ENCODE data around the gene SCARF2.
"Not testable (repeated sequence)": the region's sequence is repeated elsewhere in the genome, so short reads cannot be mapped to it uniquely, and the experiment has no call there.

The SCARF2 gene

DNA sequence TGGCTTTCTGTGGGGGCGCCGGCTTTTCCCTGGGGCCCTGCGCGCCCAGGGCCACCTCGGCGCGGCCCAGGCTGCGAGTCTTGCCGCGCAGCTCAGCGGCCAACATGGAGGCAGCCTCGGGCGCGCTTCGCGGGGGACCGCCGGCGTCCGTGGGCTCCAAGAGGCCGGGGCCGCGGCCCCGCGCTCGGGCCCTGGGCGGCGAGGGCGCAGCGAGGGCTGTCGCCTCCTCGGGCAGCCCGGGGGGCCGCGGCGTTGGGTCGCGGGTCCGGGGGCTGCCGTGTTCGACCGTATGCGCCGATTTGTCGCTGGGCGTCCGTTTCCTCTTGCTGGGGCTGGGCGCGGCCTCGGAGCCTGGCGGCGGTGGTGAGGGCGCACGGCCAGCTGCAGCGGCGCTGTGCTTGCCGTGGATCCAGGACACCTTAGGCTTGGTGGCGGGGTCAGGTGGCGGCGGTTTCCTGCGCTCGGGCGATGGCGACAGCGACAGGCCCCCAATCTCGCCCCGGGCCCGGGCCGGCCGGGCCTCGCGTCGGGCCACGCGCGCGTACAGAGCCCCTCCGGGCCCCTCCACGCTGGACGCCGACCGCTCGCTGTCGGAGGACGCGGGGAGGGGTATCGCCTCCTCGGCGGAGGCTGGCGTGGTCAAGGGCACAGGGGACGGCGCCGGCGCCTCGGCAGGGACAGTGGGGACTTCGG lies 11.9 kb downstream of the SCARF2 start:
- DNase-seq, result no peak

DNA sequence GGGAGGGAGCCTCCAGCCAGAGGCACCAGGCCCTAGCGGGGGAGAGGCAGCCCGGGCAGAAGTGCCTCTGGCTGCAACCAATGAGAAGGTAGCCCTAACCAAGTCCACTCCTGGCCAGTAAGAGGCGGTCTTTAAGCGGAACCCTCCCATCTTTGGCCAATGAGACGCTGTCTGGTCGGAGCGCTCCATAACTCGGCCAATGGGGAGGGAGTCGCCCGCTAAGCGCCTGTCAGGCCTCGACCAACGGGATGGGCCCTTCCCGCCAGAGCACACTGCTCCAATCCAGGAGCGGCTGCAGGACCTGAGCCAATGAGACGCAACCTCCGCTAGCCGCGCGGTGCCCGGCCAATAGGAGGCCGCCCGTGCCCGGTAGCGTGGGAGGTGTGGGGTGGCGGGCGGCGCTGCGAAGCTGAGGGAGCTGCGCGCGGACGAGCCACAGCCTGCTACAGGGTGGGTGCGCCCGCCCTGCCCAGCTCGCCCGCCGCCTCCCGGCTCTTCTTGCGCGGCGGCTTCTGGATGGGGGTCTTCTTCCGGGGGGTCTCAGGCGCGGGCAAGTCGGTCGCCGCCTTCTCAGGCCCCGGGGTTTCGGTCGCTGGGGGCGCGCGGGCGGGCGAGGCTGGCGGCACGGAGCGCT lies 12.6 kb downstream of the SCARF2 start:
- no peak for DNase-seq

DNA sequence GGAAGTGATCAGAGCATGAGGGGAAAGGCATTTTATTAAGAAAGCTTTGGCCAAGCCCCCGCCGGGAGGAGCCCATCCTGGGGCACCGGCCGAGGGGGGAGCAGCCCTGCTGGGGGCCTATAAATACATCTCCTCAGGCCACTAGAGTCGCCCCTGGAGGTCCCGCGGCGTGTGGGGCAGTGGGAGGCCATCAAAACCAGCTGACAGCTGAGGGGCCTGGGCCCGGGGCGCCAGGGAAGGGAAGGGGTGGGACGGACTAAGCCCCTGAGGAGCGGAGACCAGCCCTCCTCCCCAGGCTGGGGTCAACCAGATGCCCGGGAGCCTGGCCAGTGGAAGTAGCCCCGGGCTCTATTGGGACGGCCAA lies 13.1 kb downstream of the SCARF2 start:
- no peak for DNase-seq

DNA sequence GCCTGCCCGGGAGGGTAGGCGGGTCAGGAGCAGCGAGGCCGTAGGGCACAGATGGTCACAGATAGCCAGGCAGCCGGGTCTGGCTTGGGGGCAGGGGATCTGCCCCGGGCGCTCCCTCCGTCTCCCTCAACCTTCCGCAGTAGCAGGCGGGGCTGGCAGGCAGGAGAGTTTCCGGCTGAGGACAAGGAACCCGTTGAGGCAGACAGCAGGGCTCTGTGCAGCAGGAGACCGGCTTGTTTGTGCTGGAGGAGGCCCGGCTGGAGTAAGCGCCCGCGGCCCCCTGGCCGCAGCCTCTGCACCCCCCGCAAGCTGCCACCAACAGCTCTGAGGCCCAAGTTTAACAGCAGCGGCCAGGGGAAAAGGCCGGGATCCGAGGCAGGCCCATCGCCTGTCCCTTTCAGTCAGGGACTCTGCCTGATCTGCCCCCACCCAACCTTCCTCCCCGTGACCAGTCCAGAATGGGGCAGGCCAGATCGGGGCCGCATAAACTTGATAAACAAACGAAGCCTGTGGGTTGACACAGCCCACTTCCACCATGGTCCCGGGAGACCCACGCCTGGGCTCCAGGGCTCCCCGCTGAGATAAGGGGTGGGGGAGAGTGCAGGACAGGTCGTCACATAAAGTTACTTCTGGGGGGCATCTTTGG lies 13.6 kb downstream of the SCARF2 start:
- DNase-seq, result no peak

DNA sequence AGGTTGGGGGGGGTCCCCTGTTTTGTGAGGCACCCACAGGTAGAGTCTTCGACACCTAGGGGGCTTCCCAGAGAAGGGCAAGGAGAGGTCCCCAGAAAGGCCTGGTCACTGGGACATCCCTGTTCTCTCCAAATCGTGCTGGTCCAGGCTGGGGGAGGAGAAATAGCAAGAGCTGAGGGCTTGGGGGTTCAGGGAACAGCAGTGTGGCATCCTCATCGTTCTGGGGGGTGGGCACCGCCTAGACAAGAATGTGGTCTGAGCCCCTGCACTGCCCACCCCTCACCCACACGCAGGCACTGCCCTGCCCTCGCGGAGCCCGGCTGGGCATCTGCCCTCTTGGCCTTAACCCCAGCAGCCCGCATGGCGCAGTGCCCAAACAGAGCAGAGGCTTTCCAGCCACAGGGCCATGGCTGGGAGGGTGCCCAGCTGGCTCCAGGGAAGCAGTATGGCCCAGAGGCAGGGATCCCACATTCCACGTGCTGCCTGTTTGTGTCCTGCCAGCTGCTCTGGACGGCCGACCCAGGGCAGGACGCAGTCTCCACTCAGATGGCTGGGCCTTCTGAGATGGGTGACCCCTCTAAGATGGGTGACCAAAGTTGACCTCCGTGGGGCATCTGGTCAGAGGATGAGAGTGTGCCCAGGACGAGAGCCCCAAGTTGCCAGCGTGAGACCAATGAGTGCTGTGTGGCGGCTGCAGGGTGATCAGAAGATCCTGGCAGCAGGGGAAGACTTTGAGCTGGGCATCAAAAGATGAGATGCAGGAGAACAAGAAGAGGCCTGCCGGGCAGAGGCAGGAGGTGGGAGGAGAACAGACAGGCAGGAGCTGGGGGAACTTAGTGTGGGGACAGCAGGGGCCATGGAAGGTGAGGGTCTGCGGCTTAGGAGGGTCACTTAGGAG lies 14.4 kb downstream of the SCARF2 start:
- DNase-seq, result no peak

DNA sequence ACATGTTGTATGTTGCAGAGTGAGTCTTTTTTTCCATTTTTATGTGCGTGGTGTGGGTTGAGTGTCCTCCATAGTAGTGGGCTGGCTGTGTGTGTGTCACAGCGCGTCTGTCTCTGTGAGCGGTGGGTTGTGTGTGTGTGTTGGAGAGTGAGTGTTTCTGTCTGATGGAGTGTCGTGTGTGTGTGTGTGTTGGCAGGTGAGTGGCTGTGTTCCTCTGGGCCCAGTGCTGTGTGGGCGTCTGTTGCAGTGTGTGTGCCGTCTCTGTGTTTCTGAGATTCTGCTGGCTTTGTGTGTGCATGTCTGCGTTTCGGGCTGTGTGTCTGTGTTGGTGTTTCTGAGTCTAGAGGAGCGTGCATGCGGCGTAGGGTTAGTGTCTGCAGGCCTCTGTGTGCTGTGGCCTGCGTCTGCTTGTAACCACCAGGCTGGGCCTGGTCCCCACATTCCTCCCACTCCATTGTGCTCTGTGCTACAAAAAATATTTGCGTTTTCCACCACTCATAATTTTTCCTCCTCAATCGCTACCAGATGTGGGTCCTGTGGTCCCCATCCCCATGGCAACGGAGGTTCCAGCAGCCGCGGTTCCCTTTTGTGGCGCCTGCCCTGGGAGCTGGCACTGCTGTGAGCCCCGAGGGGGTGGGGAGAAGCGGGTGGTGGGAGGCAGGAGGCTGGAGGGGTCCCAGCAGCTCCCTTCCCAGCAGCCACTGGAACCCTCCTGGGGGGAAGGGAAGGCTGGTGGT lies 15.2 kb downstream of the SCARF2 start:
- no peak for DNase-seq

DNA sequence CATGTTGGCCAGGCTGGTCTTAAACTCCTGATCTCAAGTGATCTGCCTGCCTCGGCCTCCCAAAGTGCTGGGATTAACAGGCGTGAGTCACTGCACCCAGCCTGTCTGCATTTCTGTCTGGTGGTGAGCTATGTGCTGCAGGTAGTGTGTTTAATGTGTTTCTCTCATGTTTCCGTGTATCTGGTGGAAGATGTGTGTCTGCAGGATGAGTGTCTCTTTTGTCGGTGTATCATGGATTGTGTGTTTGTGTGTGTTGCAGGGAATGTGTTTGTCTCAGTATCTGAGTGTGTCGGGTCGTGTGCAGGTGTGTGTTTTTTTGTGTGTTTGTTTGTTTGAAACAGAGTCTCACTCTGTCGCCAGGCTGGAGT lies 16.1 kb downstream of the SCARF2 start:
- no peak for DNase-seq

DNA sequence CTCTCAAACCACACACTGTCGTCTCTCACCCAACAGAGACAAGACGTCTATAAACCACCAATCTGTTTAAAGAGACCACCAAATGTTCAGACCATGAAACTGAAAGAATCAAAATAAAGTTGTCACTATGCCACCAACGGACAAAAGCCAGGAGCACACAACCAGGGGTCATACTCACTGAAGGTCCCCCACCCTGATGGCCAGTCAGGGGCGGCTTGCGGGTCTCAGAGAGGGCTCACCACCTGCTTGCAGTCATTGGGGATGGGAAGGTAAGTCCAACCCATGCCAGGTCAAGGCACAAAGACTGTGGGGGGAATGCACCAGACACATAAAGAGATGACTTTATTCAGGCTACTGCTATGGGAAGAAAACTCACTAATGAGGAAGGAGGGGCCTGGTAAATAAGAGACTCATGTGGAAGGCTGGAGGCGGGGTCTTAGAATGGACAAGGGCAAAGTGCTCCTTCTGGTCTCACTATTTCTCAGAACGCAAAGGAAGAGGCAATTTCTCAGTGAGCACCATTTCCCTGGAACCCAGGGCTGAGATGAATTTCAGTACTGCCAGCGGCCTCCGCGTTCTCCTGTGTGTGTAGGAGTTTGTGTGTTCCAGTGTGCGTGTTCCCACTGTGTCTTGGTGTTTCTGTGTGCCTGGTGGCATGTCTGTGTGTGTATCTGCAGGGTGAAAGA lies 17.3 kb downstream of the SCARF2 start:
- no peak for DNase-seq

DNA sequence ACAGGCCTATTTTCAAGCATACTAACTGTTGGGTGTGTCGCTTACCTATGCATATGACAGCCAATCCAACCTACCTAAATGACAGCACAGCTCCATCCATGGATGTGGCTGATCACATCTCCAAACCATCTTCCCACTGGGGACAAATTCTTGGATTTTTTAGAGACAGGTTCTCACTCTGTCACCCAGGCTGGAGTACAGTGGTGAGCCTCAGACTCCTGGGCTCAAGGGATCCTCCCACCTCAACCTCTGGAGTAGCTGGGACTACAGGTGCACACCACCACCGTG lies 18.0 kb downstream of the SCARF2 start:
- no peak for DNase-seq

DNA sequence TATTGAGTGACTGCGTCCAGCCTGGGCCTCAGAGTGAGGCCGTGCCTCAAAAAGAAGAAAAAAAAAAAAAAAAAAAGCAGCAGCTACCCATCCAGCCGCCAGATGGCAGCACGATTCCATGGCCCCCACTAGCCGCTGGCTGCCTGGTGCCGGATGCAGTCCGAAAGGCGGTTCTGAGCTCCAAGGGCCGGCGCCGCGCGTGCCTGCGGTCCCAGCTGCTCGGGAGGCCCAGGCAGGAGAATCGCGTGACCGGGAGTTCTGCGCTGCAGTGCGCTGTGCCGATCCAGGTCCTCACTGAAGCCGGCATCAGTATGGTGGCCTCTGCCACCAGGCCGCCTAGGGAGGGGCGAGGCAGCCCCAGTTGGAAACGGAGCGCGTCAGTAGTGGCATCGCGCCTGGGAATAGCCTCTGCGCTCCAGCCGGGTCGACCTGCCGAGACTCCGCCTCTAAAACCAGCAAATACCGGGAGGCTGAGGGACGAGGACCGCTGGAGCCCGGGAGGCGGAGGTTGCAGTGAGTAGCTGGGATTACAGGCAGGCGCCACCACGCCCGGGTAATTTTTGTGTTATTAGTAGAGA lies 19.3 kb downstream of the SCARF2 start:
- DNase-seq, result no peak

DNA sequence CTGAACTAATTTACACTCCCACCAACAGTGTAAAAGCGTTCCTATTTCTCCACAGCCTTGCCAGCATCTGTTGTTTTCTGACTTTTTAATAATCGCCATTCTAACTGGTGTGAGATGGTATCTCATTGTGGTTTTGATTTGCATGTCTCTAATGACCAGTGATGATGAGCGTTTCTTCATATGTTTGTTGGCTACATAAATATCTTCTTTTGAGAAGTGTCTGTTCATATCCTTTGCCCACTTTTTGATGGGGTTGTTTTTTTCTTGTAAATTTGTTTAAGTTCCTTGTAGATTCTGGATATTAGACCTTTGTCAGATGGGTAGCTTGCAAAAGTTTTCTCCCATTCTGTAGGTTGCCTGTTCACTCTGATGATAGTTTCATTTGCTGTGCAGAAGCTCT lies 21.9 kb downstream of the SCARF2 start:
- not testable (repeated sequence) for DNase-seq

DNA sequence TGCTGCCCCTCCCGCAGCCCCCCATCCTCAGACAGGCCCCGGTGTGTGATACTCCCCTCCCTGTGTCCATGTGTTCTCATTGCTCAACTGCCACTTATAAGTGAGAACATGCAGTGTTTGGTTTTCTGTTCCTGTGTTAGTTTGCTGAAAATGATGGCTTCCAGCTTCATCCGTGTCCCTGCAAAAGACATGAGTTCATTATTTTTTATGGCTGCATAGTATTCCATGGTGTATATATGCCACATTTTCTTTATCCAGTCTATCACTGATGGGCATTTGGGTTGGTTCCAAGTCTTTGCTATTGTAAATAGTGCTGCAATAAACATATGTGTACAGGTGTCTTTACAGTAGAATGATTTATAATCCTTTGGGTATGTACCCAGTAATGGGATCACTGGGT lies 22.4 kb downstream of the SCARF2 start:
- DNase-seq, result not testable (repeated sequence)

DNA sequence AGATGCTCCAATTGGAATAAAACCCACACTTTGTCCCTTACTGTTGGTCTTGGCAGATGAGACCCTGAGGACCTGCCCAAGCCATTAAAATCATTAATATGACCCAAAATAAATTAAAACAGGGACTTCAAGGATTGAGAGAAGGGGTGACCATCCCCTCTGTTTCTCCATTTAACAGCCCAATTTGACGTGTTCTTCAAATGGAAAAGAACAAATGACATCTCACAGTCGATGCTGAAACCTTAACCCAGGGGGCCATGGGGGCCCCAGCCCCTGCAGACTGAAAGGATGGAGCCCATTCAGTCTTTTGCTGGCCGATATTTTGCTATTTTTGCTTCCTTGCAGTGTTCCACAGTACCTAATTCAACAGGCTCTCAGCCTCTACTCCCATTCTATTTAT lies 23.2 kb downstream of the SCARF2 start:
- DNase-seq, result no peak

DNA sequence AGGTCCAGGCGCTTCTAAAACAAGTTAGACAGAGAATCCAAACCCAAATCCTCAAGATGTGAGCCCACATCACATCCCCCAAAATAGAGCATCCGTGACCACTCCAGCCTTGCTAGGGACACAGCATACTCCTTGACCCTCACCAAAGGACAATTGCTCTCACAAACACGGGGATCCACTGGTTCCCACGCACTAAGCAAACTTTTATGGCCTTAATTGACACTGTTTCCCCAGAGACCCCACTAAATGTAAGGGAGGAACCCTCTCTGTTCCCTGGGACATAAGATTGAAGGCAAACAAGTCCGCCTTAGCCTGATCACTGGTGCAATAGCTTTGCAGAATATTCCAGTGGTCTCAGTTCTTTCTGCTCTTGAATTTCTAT lies 23.6 kb downstream of the SCARF2 start:
- no peak for DNase-seq

DNA sequence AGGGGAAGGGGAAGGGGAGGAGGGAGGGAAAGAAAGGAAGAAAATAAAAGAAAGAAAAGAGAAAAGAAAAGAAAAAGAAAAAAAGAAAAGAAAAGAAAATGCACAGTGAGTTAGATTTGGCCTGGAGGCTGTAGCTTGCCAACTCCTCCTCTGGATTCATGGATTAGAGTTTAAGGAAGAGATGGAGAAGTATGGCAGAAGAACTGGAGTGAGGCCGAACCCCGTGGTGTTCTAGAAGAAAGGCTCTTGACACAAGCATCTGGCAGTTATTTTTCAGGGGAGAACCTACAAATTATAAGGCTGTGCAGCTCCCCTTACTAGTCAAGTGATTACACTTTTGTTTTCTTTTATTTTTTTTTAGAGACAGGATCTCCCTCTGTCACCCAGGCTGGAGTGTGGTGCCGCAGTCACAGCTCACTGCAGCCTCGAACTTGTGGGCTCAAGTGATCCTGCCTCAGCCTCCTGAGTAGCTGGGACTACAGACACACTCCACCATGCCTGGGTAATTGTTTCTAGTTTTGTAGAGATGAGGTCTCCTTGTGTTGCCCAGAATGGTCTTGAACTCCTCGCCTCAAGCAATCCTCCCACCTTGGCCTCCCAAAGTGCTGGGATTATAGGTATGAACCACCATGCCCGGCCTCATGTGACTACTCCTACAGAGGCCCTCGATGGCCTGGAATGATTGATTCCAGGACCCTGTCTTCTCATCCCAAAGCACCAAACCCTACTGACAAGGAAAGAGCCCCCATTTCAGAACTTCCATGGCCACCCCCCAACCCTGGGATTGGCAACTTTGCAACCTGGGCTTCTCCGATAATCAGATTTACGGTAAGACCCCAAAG lies 24.2 kb downstream of the SCARF2 start:
- no peak for DNase-seq

DNA sequence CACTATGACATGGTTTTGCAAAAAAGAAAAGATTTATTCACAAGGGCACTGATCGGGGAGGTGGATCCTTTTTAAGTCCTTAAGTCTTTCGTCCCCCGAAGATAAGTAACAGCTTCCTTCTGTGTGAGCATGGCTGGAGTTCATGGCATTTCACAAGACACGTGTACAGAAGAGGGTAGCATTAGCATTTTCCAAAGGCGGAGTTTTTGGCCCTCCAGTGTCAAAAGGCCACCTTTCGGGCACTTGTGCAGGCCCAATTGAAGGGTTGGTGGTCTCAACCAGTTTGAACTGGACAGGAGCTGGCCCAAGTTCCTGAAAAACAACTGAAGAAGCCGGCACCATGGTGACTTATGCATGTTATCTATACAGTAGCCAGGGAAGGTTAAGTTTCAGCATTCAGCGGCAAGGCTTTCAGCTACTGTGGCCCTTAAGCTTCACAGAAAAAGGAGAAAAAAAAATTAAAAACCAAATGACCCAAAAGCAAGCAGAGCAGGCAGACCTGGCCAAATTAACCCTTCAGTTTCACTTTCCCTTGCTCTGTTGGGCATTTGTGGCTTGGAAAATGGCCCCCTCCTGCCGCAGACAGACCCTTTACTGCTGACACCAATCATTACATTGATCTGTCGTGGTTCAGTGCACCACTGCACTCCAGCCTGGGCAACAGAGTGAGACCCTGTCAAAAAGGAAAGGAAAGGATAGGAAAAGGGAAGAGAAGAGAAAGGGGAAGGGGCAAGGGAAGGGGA lies 25.0 kb downstream of the SCARF2 start:
- no peak for DNase-seq

DNA sequence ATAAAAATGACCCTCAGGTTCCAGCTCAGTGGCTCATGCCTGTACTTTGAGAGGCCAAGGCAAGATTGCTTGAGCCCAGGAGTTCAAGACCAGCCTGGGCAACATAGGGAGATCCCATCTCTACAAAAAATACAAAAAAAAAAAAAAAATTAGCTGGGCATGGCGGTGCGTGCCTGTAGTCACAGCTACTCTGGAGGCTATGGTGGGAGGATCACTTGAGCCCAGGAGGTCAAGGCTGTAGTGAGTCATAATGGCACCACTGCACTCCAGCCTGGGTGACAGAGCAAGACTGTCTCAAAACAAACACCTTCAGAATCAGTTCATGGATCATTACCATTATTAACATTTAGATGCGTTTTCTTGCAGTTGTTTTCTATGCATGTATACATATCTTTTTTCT lies 28.2 kb downstream of the SCARF2 start:
- DNase-seq, result not testable (repeated sequence)

DNA sequence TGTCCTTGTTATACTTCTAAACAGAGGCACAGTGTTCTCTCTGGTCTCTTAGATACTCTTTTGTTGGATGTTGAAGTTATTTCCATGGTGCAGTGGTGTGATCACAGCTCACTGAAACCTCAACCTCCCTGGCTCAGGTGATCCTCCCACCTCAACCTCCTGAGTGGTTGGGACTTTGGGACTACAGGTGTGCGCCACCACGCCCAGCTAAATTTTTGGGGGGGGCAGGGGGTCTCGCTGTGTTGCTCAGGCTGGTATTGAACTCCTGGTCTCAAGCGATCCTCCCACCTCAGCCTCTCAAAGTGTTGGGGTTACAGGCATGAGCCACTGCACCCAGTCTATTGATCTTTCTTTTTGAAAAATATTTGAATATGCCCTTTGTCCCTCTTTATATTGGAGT lies 28.7 kb downstream of the SCARF2 start:
- no peak for DNase-seq

DNA sequence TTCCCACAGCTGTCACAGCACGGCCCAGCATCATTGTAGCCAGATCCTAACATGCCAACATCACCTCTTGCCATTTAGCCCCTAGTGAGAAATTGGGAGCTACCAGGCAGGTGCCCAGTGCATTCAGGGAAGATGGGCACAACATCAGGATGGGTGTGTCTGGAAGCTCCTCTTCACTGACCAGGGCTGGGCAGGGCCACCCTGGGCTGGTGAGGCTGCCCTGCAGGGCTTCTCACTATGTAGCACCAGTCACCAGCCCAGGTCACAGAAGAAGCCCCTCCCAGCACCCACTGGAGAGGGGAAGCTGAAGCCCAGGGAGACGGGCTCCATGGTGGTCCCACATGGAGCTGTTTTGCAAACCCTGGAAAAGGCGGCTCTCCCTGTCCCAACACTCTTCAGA lies 29.8 kb downstream of the SCARF2 start:
- no peak for DNase-seq

DNA sequence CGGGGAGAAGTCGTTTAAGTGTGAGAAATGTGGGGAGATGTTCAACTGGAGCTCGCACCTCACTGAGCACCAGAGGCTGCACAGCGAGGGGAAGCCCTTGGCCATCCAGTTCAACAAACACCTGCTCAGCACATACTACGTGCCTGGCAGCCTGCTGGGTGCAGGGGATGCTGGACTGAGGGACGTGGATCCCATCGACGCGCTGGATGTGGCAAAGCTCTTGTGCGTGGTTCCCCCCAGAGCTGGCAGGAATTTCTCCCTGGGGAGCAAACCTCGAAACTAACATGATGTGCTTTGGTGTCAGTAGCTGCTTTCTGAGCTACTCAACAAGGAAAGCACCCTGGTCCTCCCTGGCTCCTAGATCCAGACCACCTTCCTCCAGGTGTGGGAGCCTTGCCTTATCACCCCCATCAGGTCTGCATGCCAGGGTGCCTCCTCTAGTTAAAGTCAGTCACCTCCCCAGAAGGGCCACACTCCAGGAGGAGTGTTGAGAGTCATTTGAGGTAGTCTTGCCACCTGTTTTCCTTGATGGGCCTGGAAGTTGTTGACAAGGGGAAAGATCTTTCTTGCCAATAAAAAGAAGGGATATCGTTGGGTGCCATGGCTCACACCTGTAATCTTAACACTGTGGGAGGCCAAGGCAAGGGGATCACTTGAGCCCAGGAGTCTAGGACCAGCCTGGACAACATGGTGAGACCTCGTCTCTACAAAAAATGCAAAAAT lies 30.8 kb downstream of the SCARF2 start:
- DNase-seq, result no peak
